ENCODE data around the gene LTC4S. TPM values are rescaled to one million over a fixed set of nuclear protein-coding genes. Genes with fewer than 3 reads are reported as not detected.

The LTC4S gene
- total and polyA plus RNA-seq, 2 experiments from 2014 or later: 5.8 to 10.1 TPM

- Mint-ChIP-seq H3K9me3 (peaks cover 11% of the 10 kb centered on the region), H3K4me3 (no peak overlapping the region)
- H4K20me1 ChIP-seq (replicated peaks; ENCODE audit: insufficient read depth): peaks cover 15% of the 10 kb centered on the region
Measured at GRCh38 chr5:179833709-179834070, 39.9 kb downstream of the LTC4S start.

More at GRCh38 chr5:179833709-179834070, 39.9 kb downstream of the LTC4S start:
- no peak for ATAC-seq
- no peak for DNase-seq (ENCODE audit: low spot score)
- no peaks in the 10 kb centered on the region for H3K79me2 ChIP-seq (replicated peaks; ENCODE audit: insufficient read depth)
- Mint-ChIP-seq H3K36me3 (ENCODE audit: low read depth) (peaks cover 98% of the 10 kb centered on the region), H3K4me1 (peaks cover 10% of the 10 kb centered on the region), H3K27ac (no peak overlapping the region), H3K27me3 (ENCODE audit: insufficient read depth, low read depth, poor library complexity) (peaks cover 27% of the 10 kb centered on the region)
- H3K4me3 ChIP-seq: no peak overlapping the region
- no peaks in the 10 kb centered on the region for H3K9me2 ChIP-seq (ENCODE audit: insufficient read depth)
- TF ChIP-seq, protein P1, sequence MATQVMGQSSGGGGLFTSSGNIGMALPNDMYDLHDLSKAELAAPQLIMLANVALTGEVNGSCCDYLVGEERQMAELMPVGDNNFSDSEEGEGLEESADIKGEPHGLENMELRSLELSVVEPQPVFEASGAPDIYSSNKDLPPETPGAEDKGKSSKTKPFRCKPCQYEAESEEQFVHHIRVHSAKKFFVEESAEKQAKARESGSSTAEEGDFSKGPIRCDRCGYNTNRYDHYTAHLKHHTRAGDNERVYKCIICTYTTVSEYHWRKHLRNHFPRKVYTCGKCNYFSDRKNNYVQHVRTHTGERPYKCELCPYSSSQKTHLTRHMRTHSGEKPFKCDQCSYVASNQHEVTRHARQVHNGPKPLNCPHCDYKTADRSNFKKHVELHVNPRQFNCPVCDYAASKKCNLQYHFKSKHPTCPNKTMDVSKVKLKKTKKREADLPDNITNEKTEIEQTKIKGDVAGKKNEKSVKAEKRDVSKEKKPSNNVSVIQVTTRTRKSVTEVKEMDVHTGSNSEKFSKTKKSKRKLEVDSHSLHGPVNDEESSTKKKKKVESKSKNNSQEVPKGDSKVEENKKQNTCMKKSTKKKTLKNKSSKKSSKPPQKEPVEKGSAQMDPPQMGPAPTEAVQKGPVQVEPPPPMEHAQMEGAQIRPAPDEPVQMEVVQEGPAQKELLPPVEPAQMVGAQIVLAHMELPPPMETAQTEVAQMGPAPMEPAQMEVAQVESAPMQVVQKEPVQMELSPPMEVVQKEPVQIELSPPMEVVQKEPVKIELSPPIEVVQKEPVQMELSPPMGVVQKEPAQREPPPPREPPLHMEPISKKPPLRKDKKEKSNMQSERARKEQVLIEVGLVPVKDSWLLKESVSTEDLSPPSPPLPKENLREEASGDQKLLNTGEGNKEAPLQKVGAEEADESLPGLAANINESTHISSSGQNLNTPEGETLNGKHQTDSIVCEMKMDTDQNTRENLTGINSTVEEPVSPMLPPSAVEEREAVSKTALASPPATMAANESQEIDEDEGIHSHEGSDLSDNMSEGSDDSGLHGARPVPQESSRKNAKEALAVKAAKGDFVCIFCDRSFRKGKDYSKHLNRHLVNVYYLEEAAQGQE (IDR thresholded peaks at IDR 0.05; ENCODE audit: unreplicated experiment): no peak
- TF ChIP-seq, protein P2, sequence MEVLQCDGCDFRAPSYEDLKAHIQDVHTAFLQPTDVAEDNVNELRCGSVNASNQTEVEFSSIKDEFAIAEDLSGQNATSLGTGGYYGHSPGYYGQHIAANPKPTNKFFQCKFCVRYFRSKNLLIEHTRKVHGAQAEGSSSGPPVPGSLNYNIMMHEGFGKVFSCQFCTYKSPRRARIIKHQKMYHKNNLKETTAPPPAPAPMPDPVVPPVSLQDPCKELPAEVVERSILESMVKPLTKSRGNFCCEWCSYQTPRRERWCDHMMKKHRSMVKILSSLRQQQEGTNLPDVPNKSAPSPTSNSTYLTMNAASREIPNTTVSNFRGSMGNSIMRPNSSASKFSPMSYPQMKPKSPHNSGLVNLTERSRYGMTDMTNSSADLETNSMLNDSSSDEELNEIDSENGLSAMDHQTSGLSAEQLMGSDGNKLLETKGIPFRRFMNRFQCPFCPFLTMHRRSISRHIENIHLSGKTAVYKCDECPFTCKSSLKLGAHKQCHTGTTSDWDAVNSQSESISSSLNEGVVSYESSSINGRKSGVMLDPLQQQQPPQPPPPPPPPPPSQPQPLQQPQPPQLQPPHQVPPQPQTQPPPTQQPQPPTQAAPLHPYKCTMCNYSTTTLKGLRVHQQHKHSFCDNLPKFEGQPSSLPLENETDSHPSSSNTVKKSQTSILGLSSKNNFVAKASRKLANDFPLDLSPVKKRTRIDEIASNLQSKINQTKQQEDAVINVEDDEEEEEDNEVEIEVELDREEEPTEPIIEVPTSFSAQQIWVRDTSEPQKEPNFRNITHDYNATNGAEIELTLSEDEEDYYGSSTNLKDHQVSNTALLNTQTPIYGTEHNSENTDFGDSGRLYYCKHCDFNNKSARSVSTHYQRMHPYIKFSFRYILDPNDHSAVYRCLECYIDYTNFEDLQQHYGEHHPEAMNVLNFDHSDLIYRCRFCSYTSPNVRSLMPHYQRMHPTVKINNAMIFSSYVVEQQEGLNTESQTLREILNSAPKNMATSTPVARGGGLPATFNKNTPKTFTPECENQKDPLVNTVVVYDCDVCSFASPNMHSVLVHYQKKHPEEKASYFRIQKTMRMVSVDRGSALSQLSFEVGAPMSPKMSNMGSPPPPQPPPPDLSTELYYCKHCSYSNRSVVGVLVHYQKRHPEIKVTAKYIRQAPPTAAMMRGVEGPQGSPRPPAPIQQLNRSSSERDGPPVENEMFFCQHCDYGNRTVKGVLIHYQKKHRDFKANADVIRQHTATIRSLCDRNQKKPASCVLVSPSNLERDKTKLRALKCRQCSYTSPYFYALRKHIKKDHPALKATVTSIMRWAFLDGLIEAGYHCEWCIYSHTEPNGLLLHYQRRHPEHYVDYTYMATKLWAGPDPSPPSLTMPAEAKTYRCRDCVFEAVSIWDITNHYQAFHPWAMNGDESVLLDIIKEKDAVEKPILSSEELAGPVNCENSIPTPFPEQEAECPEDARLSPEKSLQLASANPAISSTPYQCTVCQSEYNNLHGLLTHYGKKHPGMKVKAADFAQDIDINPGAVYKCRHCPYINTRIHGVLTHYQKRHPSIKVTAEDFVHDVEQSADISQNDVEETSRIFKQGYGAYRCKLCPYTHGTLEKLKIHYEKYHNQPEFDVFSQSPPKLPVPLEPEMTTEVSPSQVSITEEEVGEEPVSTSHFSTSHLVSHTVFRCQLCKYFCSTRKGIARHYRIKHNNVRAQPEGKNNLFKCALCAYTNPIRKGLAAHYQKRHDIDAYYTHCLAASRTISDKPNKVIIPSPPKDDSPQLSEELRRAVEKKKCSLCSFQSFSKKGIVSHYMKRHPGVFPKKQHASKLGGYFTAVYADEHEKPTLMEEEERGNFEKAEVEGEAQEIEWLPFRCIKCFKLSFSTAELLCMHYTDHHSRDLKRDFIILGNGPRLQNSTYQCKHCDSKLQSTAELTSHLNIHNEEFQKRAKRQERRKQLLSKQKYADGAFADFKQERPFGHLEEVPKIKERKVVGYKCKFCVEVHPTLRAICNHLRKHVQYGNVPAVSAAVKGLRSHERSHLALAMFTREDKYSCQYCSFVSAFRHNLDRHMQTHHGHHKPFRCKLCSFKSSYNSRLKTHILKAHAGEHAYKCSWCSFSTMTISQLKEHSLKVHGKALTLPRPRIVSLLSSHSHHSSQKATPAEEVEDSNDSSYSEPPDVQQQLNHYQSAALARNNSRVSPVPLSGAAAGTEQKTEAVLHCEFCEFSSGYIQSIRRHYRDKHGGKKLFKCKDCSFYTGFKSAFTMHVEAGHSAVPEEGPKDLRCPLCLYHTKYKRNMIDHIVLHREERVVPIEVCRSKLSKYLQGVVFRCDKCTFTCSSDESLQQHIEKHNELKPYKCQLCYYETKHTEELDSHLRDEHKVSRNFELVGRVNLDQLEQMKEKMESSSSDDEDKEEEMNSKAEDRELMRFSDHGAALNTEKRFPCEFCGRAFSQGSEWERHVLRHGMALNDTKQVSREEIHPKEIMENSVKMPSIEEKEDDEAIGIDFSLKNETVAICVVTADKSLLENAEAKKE (CRISPR knock-in tag; IDR thresholded peaks at IDR 0.05): no peak
- TF ChIP-seq EZH2phosphoT487 (IDR thresholded peaks at IDR 0.05; ENCODE audit: unreplicated experiment) (no peak), NANOG (IDR thresholded peaks at IDR 0.05; ENCODE audit: borderline replicate concordance) (no peak), CREB1 (CRISPR knock-in tag; IDR thresholded peaks at IDR 0.05; ENCODE audit: low read depth) (no peak)
- peaks cover 26% of the 10 kb centered on the region for H3K36me3 ChIP-seq (ENCODE audit: insufficient read depth)
- no peak overlapping the region for H3K27ac ChIP-seq (ENCODE audit: low read depth)
- H3K27me3 ChIP-seq (ENCODE audit: insufficient read depth): no peaks in the 10 kb centered on the region
- peaks cover 13% of the 10 kb centered on the region for H3K4me1 ChIP-seq (ENCODE audit: insufficient read depth)
- H3F3A ChIP-seq (replicated peaks; ENCODE audit: low read depth): peaks cover 25% of the 10 kb centered on the region
- no peak overlapping the region for H3K4me2 ChIP-seq
- no peak overlapping the region for H2AFZ ChIP-seq
